OCI-LY7 (cell line): Measurements from ENCODE around the gene OSBPL1A. TPM values are rescaled to one million over a fixed set of nuclear protein-coding genes. Genes with fewer than 3 reads are reported as not detected.

Source experiments
- BruUV-seq: library from RNA; stranded (reverse); fragments of 400-500 nt; replicated peaks from 2 replicates; lab custom pipeline; 2021; lab: Mats Ljungman, UMichigan
- CTCF ChIA-PET: fragments of 300-600 bp; sonication (Branson Sonifier 250); formaldehyde crosslinking; loops from one replicate; lab custom pipeline; 2022; ENCODE audit warnings: antibody characterized with exemption; ENCODE audit not compliant: unreplicated experiment; lab: Charles Lee
- POLR2A ChIA-PET: fragments of 300-600 bp; sonication (Branson Sonifier 250); formaldehyde crosslinking; loops from one replicate; lab custom pipeline; 2022; ENCODE audit warnings: antibody characterized with exemption; lab: Charles Lee
- DNase-seq: peaks from one replicate; pipeline ENCODE4 v3.0.0-alpha.2; 2015; ENCODE audit warnings: low spot score
- H2AFZ ChIP-seq: fragments of 200-600 bp; sonication (generic), shearing (Covaris generic); 2 replicates; pipeline ENCODE4 v1.6.1; 2014; ENCODE audit warnings: mild to moderate bottlenecking, antibody characterized with exemption, low read length, moderate library complexity
- H3K27ac ChIP-seq: fragments of 200-600 bp; sonication (generic); 2 replicates; pipeline ENCODE4 v1.5.1; 2014; ENCODE audit warnings: mixed run types, low read depth, mild to moderate bottlenecking, moderate library complexity, low read length, inconsistent platforms; ENCODE audit not compliant: poor library complexity, severe bottlenecking
- H3K36me3 ChIP-seq: fragments of 200-600 bp; sonication (generic); 2 replicates; pipeline ENCODE4 v1.6.1; 2014; ENCODE audit warnings: mild to moderate bottlenecking, antibody characterized with exemption, low read length, moderate library complexity, mixed read lengths; ENCODE audit not compliant: insufficient read depth
- H3K4me1 ChIP-seq: fragments of 200-600 bp; sonication (generic); 2 replicates; pipeline ENCODE4 v1.5.1; 2014; ENCODE audit warnings: mild to moderate bottlenecking, low read length; ENCODE audit not compliant: insufficient read depth, poor library complexity, severe bottlenecking
- H3K4me2 ChIP-seq: fragments of 200-600 bp; sonication (generic); 2 replicates; pipeline ENCODE4 v1.6.1; 2014; ENCODE audit warnings: mild to moderate bottlenecking, low read length
- H3K4me3 ChIP-seq: fragments of 200-600 bp; sonication (generic); 2 replicates; pipeline ENCODE4 v1.5.1; 2014; ENCODE audit warnings: mild to moderate bottlenecking, low read depth, low read length; ENCODE audit not compliant: poor library complexity, severe bottlenecking
- H3K79me2 ChIP-seq: fragments of 200-600 bp; sonication (generic); 2 replicates; pipeline ENCODE4 v1.6.1; 2016; ENCODE audit warnings: low read depth, mild to moderate bottlenecking, low read length, moderate library complexity, mixed read lengths; ENCODE audit not compliant: insufficient read depth
- H3K9me2 ChIP-seq: fragments of 200-600 bp; sonication (generic); 2 replicates; pipeline ENCODE4 v1.6.1; 2016; ENCODE audit warnings: mild to moderate bottlenecking, low read length, mixed read lengths; ENCODE audit not compliant: insufficient read depth
- H3K9me3 ChIP-seq: fragments of 200-600 bp; sonication (generic); 2 replicates; pipeline ENCODE4 v1.6.1; 2014; ENCODE audit warnings: mild to moderate bottlenecking, mixed run types, low read length, mixed read lengths
- H4K20me1 ChIP-seq: fragments of 200-600 bp; sonication (generic); 2 replicates; pipeline ENCODE4 v1.6.1; 2014; ENCODE audit warnings: mild to moderate bottlenecking, antibody characterized with exemption, low read length, moderate library complexity, mixed read lengths; ENCODE audit not compliant: insufficient read depth
- EZH2phosphoT487 ChIP-seq: fragments of 200-600 bp; sonication (generic); IDR thresholded peaks from 2 replicates; pipeline ENCODE4 v1.6.1; 2018; ENCODE audit warnings: low read depth, borderline replicate concordance, mild to moderate bottlenecking, mixed run types, antibody characterized with exemption, low read length, moderate library complexity, mixed read lengths
- intact Hi-C: fragments of 100-400 bp; cut with micrococcal nuclease; formaldehyde crosslinking; loops from one replicate; pipeline ENCODE4 v1.10.0; 2022; ENCODE audit not compliant: unreplicated experiment
- total RNA-seq, 2 experiments: library from RNA; depleted of rRNA in 1 of 2; stranded (reverse); fragments of >200 nt in 1 of 2; shearing (Covaris generic) in 1 of 2; gene quantifications; 2 replicates each; pipeline ENCODE4 v1.2.3, GENCODE V29; 2014 to 2022
- TF ChIP-seq, protein P1 (sequence below): fragments of 200-600 bp; sonication (generic); conservative IDR thresholded peaks from 2 replicates; pipeline ENCODE4 v1.5.1; 2014; ENCODE audit warnings: mild to moderate bottlenecking, antibody characterized with exemption, low read length, moderate library complexity, mixed read lengths

OSBPL1A gene
- total RNA-seq, 2 experiments from 2014 or later, result 0.06 to 0.59 TPM

DNA sequence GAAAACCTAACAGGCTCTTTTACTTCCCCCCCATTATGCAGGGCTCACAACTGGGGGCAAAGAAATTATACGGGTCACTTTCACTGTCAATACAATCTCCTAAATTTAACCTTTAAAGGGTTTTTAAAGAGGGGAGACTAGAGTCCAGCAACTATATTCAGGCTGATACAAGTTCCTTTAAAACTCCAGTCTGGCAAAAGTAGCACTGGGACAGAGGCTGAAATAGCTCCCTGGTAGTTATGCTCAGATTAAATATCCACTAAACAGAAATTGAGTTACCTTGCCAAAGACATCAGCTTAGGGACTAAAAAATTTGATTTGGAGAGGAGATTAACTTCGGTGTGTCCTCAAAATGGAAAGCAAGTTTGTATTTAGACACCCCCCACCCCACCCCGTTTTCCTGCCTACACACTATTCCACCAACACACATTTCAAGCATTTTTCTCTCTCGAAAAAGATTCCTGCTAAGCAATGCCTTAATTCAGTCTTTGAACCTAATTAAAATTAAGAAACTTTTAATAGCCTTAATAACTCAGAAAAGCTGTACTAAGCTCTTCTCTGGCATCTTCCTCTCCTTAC lies 127.2 kb downstream of the OSBPL1A start:
- Histone ChIP-seq H4K20me1 (no peaks in the 10 kb centered on the region), H3K36me3 (no peaks in the 10 kb centered on the region), H3K4me2 (no peak overlapping the region), H3K4me3 (no peak overlapping the region), H2AFZ (no peak overlapping the region), H3K27ac (no peak overlapping the region), H3K9me3 (no peaks in the 10 kb centered on the region), H3K4me1 (no peaks in the 10 kb centered on the region), H3K79me2 (no peaks in the 10 kb centered on the region), H3K9me2 (no peaks in the 10 kb centered on the region)
- TF ChIP-seq EZH2phosphoT487, result no peak
- TF ChIP-seq, protein P1, sequence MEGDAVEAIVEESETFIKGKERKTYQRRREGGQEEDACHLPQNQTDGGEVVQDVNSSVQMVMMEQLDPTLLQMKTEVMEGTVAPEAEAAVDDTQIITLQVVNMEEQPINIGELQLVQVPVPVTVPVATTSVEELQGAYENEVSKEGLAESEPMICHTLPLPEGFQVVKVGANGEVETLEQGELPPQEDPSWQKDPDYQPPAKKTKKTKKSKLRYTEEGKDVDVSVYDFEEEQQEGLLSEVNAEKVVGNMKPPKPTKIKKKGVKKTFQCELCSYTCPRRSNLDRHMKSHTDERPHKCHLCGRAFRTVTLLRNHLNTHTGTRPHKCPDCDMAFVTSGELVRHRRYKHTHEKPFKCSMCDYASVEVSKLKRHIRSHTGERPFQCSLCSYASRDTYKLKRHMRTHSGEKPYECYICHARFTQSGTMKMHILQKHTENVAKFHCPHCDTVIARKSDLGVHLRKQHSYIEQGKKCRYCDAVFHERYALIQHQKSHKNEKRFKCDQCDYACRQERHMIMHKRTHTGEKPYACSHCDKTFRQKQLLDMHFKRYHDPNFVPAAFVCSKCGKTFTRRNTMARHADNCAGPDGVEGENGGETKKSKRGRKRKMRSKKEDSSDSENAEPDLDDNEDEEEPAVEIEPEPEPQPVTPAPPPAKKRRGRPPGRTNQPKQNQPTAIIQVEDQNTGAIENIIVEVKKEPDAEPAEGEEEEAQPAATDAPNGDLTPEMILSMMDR, result no peak
- POLR2A ChIA-PET, result no interaction called here
- intact Hi-C loops, result no loop called here
- no TSS peak for BruUV-seq
- DNase-seq, result no peak
- CTCF ChIA-PET, result no interaction called here

DNA sequence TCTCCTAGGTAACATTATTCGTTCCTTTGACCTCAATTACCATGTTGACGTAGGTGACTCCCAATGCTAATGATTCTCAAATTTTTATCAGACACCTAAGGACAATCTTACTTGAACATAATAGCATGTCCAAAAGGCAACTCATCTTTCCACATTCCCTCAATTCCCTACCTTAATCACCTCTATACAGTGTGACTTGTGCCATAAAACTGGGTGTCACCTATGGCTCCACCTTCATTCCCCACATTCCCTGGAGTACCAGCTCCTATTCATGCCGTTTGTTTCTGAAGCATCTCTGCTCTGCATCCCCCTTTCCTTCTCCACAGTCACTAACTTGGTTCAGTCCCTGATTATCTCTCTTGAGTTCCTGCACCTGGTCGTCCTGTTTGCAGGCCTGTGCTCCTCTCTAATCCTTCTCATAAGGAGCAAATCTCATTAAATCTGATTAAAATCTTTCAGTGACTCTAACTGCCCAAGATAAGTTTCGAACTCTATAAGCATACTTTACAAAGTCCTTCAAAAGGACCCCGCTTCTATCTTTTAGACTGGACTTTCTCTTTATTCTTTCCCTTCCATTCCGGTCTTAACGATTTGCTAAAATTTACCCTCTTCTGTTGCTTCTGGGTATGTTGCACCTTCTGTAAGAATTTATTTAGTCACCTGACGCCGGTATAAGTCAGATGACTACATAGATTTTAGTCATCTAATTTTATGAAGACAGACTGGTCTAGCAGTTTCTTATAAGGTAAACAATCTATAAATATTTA lies 128.7 kb downstream of the OSBPL1A start:
- Histone ChIP-seq H3K27ac (no peak overlapping the region), H3K79me2 (no peaks in the 10 kb centered on the region), H3K4me1 (no peaks in the 10 kb centered on the region), H4K20me1 (no peaks in the 10 kb centered on the region), H3K36me3 (no peaks in the 10 kb centered on the region), H3K9me2 (no peaks in the 10 kb centered on the region), H3K4me2 (no peak overlapping the region), H3K9me3 (no peaks in the 10 kb centered on the region), H2AFZ (no peak overlapping the region), H3K4me3 (no peak overlapping the region)
- BruUV-seq, result no TSS peak
- TF ChIP-seq, protein P1, result no peak
- TF ChIP-seq EZH2phosphoT487, result no peak
- POLR2A ChIA-PET, result no interaction called here
- CTCF ChIA-PET, result no interaction called here
- DNase-seq, result no peak
- intact Hi-C loops, result no loop called here

DNA sequence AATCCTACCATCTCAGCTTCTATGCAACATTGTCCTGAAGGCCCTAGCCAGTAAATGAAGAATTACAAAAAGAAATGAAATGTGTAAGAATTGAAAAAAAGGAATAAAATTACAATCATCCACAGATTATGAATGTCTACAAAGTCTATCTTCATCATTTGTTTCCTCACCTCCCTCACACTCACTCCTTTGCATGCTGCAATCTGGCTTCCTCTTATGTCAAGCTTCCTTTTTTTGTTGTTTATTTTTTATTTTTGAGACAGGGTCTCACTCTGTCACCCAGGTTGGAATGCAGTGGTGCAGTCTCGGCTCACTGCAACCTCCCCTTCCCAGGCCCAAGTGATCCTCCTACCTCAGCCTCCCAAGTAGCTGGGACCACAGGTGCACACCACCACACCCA lies 129.7 kb downstream of the OSBPL1A start:
- Histone ChIP-seq H3K4me3 (no peak overlapping the region), H3K9me2 (no peaks in the 10 kb centered on the region), H4K20me1 (no peaks in the 10 kb centered on the region), H3K4me2 (no peak overlapping the region), H3K27ac (no peak overlapping the region), H2AFZ (no peak overlapping the region), H3K9me3 (no peaks in the 10 kb centered on the region), H3K79me2 (no peaks in the 10 kb centered on the region), H3K36me3 (no peaks in the 10 kb centered on the region), H3K4me1 (no peaks in the 10 kb centered on the region)
- no peak for TF ChIP-seq EZH2phosphoT487
- TF ChIP-seq, protein P1, result no peak
- no TSS peak for BruUV-seq
- no peak for DNase-seq
- POLR2A ChIA-PET, result interaction anchor here (0.7 kb wide), 1 partner anchor 830 kb away, joined by 5 read pairs; no protein-coding TSS in a partner anchor
- intact Hi-C loops, result no loop called here
- CTCF ChIA-PET, result no interaction called here
